Mucosa of descending colon (tissue), 3 donors: ENCODE data around the gene CHN2. TPM values are rescaled to one million over a fixed set of nuclear protein-coding genes. Genes with fewer than 3 reads are reported as not detected.
A peak's percentile ranks its signal among the peaks of the same experiment; 100 is the strongest.

Experiments used
- ATAC-seq: fragments of 200-7000 bp; cut with Tn5 transposase; one replicate; pipeline ENCODE4 v1.9.1; 2020; ENCODE audit warnings: mild to moderate bottlenecking, moderate library complexity
- DNase-seq, 3 donors: peaks; one replicate each; pipeline ENCODE4 v3.0.0-alpha.2; 2020
- H3K36me3 ChIP-seq: fragments of 200-600 bp; one replicate; pipeline ENCODE4 v1.8.0; 2021; ENCODE audit warnings: low read depth, mild to moderate bottlenecking
- H3K4me1 ChIP-seq: fragments of 200-600 bp; one replicate; pipeline ENCODE4 v1.8.0; 2021; ENCODE audit warnings: low read depth, mild to moderate bottlenecking
- H3K4me3 ChIP-seq: fragments of 200-600 bp; one replicate; pipeline ENCODE4 v1.8.0; 2021; ENCODE audit warnings: mild to moderate bottlenecking
- H3K9me3 ChIP-seq: fragments of 200-600 bp; one replicate; pipeline ENCODE4 v1.8.0; 2021; ENCODE audit warnings: mild to moderate bottlenecking
- intact Hi-C, 2 donors: fragments of 100-400 bp; cut with DNase I in 1 of 2; cut with micrococcal nuclease in 1 of 2; formaldehyde crosslinking; loops; one replicate each; pipeline versions ENCODE4 v1.11.0 to v1.11.1; 2022; cut with DNase I, micrococcal nuclease
- total RNA-seq, 3 donors: library from RNA; stranded (reverse); fragmentation: NEBNext Ultra II Directional in 2 of 3; extraction: Animal tissue kit (Norgen Biotek cat#: 25700) in 2 of 3; gene quantifications; one replicate each; pipeline versions ENCODE4 v1.2.1 to v1.2.4, GENCODE V29; 2021 to 2023
- TF ChIP-seq, protein P1 (sequence below): fragments of 200-600 bp; IDR thresholded peaks from one replicate; pipeline ENCODE4 v1.8.0; 2022; ENCODE audit warnings: antibody characterized with exemption, mild to moderate bottlenecking
- donor health status: DM: no; HTN: no; CAD: no; lungs with moderate emphysema.
- donor health status: DM: no; HTN: no; CAD: no.
- donor health status: DM: no; HTN: yes; CAD: no.

The CHN2 gene
- total RNA-seq, 3 donors from 2014 or later = 18.7 to 41.5 (median 27.6) TPM

DNA sequence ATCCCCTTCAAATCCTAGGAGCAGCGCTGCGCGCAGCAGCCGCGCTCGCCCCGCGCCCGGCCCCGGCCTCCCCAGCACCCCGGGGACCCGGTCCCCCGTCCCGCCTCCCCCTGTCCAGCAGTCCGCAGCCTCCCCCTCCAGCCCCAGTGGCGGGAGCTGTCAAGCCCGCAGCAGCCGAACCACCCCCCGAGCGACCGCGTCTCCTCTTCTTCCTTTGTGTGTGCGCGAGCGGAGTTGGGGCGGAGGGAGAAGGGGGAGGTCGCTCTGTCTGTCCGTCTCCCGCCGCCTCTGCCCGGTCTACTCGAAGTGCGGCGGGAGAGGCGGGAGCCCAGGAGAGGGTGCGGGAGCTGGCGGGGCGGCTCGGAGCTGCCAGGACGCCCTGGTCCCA is 375 bp upstream of the CHN2 start:
- Histone ChIP-seq H3K4me3 (peak overlapping the region; percentile 47), H3K4me1 (no peaks in the 10 kb centered on the region), H3K9me3 (no peaks in the 10 kb centered on the region), H3K36me3 (no peaks in the 10 kb centered on the region)
- ATAC-seq (peak; percentile 37), DNase-seq (peak in 2 of 3 donors; percentile 32 to 63)
- TF ChIP-seq, protein P1, sequence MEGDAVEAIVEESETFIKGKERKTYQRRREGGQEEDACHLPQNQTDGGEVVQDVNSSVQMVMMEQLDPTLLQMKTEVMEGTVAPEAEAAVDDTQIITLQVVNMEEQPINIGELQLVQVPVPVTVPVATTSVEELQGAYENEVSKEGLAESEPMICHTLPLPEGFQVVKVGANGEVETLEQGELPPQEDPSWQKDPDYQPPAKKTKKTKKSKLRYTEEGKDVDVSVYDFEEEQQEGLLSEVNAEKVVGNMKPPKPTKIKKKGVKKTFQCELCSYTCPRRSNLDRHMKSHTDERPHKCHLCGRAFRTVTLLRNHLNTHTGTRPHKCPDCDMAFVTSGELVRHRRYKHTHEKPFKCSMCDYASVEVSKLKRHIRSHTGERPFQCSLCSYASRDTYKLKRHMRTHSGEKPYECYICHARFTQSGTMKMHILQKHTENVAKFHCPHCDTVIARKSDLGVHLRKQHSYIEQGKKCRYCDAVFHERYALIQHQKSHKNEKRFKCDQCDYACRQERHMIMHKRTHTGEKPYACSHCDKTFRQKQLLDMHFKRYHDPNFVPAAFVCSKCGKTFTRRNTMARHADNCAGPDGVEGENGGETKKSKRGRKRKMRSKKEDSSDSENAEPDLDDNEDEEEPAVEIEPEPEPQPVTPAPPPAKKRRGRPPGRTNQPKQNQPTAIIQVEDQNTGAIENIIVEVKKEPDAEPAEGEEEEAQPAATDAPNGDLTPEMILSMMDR = no peak
- intact Hi-C loops = loop anchor here in 1 of 2 donors (5.0 kb wide), 1 partner anchor 213 kb away; no protein-coding TSS in a partner anchor

DNA sequence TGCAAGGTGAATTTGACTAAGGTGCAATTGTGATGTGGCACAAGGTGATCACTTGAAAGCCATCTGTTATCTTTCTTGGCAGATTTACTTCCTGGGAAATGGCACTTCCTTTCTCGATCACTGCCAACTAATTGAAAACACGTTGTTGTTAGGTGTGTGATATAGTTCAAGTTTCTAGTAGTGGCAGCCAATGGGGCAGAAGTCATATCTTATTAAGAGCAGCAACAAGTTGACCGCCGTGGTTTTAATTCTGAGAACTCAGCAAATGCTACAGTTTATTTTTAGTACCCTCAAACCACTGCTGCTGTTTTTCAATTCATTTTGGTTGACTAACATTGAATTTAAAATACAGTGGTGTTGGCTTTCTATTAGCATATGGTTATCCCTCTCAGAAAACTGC is 1.6 kb downstream of the CHN2 start:
- Histone ChIP-seq H3K4me3 (no peak overlapping the region), H3K4me1 (no peaks in the 10 kb centered on the region), H3K9me3 (no peaks in the 10 kb centered on the region), H3K36me3 (no peaks in the 10 kb centered on the region)
- peak in 1 of 3 donors; percentile 23 for DNase-seq
- ATAC-seq = peak; percentile 6
- intact Hi-C loops = no loop called here
- TF ChIP-seq, protein P1 = no peak

DNA sequence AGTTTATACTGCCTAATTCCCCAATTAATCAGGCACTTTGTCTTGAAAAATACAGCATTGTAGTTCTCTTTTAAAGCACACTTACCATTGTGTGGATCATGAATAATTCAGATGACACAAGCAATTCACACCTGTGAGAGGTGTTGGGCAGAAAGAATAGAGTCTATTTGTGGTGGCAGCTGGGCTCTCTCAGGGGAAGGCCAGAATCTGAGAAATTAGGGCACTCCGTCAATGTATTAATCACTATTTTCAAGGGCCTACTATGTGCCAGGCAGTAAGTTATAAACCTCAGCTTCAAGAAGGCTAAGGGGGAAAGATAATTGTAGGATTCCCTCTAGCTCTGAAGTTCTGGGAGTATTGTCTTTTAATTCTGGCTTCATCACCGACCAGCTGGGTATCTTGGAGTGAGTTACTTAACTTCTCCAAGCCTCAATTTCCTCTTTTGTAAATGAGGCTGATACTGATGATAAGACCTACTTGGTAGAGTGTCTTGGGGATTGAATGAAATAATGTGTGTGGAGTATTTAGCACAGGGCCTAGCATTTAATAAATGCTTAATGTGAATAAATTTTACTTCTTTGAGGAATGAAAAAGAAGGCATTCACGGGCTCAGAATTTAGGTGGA is 2.5 kb downstream of the CHN2 start:
- TF ChIP-seq, protein P1 = no peak
- H3K36me3 ChIP-seq = no peaks in the 10 kb centered on the region
- DNase-seq = no peak
- no peak overlapping the region for H3K4me3 ChIP-seq
- H3K9me3 ChIP-seq = no peaks in the 10 kb centered on the region
- no peak for ATAC-seq
- intact Hi-C loops = no loop called here
- H3K4me1 ChIP-seq = no peaks in the 10 kb centered on the region

DNA sequence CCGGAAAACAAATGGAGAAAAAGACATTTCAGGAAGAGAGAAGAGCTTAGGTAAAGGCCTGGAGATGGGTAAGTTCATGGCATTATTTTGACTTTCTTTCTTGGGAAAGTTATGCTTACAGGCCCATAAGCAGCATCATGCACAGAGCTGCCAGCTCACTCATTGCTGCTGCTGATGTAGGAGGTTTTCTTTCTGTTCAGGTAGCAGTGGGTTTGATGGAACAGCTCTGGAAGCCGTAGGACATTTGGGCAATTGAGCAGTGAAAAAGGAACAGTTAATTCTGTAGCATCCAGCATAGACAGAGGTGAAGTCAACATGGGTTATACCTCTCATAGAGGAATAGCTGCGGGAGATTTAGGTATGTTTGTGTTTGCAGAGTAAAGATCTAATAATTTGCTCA is 3.3 kb downstream of the CHN2 start:
- ATAC-seq (no peak), DNase-seq (no peak)
- Histone ChIP-seq H3K9me3 (no peaks in the 10 kb centered on the region), H3K36me3 (no peaks in the 10 kb centered on the region), H3K4me1 (no peaks in the 10 kb centered on the region), H3K4me3 (no peak overlapping the region)
- TF ChIP-seq, protein P1 = no peak
- intact Hi-C loops = no loop called here

DNA sequence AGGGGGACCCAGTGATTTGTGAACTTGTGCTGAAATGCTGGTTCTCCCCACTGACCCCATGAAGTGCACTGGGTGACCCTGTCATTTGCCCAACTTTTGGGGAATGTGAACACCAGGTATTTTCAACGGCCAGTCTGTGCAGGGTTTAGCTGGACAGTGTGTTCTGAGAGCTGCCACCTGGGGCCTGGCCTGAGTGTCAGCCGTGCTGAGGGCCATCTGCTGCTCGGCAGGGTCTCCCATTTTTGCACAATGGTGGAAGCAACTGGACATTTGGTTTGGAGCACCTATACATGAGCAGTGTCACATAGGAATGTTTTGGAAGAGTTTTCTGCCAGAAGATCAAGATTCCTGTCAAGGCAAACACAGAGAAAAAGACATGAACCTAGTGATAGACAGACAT is 5.2 kb downstream of the CHN2 start:
- H3K4me1 ChIP-seq = no peaks in the 10 kb centered on the region
- no peaks in the 10 kb centered on the region for H3K36me3 ChIP-seq
- DNase-seq = no peak
- H3K9me3 ChIP-seq = no peaks in the 10 kb centered on the region
- no peak overlapping the region for H3K4me3 ChIP-seq
- TF ChIP-seq, protein P1 = no peak
- no peak for ATAC-seq
- intact Hi-C loops = no loop called here

DNA sequence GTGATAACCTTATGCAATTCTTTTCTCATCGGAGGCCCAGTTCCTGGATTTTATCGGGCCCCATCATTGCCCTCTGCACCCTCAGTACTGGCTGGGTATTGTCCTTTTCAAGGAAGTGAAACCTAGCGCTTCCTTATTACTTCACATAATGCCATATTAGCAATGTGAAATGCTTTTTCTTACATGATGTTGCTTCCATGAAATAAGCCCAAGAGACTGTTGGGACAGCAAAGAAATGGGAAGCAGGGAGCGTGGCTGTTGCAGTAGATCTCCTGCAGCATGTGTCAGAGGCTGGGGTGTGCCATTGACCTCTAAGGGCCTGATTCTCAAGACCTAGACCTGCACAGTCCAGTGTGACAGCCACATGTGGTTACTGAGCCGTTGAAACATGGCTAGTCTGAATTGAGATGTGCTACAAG is 8.1 kb downstream of the CHN2 start:
- Histone ChIP-seq H3K9me3 (no peaks in the 10 kb centered on the region), H3K4me3 (no peak overlapping the region), H3K4me1 (peaks cover 5% of the 10 kb centered on the region), H3K36me3 (no peaks in the 10 kb centered on the region)
- peak; percentile 39 to 52 (median 50) for DNase-seq
- TF ChIP-seq, protein P1 = no peak
- intact Hi-C loops = no loop called here
- ATAC-seq = peak; percentile 92
